Fibroblast of villous mesenchyme (primary cell): ENCODE results near the gene MRPS27. TPM values are rescaled to one million over a fixed set of nuclear protein-coding genes. Genes with fewer than 3 reads are reported as not detected.
A peak's percentile ranks its signal among the peaks of the same experiment; 100 is the strongest.

Experiments
- DNase-seq: peaks from one replicate; pipeline ENCODE4 v3.0.0-alpha.2; 2010; ENCODE audit warnings: low read depth
- H3K4me3 ChIP-seq: 2 replicates; pipeline ENCODE4 v1.5.1; 2011; ENCODE audit warnings: low read depth, mild to moderate bottlenecking, low read length
- CTCF ChIP-seq: IDR thresholded peaks from 2 replicates; pipeline ENCODE4 v1.5.1; 2012; ENCODE audit warnings: low read depth, mild to moderate bottlenecking, low read length; ENCODE audit not compliant: insufficient read depth
- total RNA-seq: library from RNA; depleted of rRNA; stranded (reverse); fragments of >200 nt; gene quantifications from 2 replicates; pipeline ENCODE4 v1.2.3, GENCODE V29; 2012

The MRPS27 gene
- total RNA-seq, 1 donor = 88.5 TPM

- TF ChIP-seq CTCF = no peak
- no peak for DNase-seq
- H3K4me3 ChIP-seq = no peak overlapping the region
Observed at GRCh38 chr5:72245951-72246532, 74.0 kb downstream of the MRPS27 start.

GRCh38 chr5:72245546-72245945 is 74.5 kb downstream of the MRPS27 start:
- H3K4me3 ChIP-seq = no peak overlapping the region
- no peak for TF ChIP-seq CTCF
- no peak for DNase-seq

GRCh38 chr5:72244862-72245371 is 75.1 kb downstream of the MRPS27 start:
- peak; percentile 54 for TF ChIP-seq CTCF
- DNase-seq = peak; percentile 88
- H3K4me3 ChIP-seq = no peak overlapping the region

- no peak for DNase-seq
- TF ChIP-seq CTCF = no peak
- no peak overlapping the region for H3K4me3 ChIP-seq
Observed at GRCh38 chr5:72243706-72244105, 76.3 kb downstream of the MRPS27 start.

- TF ChIP-seq CTCF = no peak
- H3K4me3 ChIP-seq = no peak overlapping the region
- no peak for DNase-seq
Observed at GRCh38 chr5:72242796-72243475, 77.1 kb downstream of the MRPS27 start.

- no peak for TF ChIP-seq CTCF
- no peak overlapping the region for H3K4me3 ChIP-seq
- no peak for DNase-seq
Observed at GRCh38 chr5:72241346-72242003, 78.6 kb downstream of the MRPS27 start.
